ENCODE results near the gene IQGAP1.

DNA sequence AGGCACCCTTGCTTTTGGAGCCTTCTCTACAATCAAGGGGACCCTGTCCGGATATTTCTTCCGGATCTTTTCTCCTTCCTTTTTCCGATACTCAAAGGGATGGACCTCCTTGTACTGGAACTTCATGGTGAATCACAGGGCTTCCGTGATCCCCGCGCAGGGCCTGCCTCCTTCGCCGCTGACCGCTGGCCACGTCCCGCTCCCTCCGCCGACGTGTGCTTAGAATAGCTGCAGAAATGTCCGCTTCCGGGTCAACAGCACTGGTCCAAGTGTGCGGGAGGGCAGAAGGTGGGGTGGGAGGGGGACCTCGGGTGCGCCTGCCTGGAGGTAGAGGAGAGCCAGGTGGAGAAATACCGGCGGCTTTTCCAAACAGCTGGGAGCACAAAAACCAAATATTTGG is 39.0 kb upstream of the IQGAP1 start:
- TF ChIP-seq, protein P1, sequence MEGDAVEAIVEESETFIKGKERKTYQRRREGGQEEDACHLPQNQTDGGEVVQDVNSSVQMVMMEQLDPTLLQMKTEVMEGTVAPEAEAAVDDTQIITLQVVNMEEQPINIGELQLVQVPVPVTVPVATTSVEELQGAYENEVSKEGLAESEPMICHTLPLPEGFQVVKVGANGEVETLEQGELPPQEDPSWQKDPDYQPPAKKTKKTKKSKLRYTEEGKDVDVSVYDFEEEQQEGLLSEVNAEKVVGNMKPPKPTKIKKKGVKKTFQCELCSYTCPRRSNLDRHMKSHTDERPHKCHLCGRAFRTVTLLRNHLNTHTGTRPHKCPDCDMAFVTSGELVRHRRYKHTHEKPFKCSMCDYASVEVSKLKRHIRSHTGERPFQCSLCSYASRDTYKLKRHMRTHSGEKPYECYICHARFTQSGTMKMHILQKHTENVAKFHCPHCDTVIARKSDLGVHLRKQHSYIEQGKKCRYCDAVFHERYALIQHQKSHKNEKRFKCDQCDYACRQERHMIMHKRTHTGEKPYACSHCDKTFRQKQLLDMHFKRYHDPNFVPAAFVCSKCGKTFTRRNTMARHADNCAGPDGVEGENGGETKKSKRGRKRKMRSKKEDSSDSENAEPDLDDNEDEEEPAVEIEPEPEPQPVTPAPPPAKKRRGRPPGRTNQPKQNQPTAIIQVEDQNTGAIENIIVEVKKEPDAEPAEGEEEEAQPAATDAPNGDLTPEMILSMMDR (IDR thresholded peaks at IDR 0.05 in 2 of 3, conservative IDR thresholded peaks at IDR 0.05 in 1 of 3; ENCODE audit: insufficient read depth in 2 of 3, low read depth in 1 of 3, low read length in 3 of 3), result no peak
- TF ChIP-seq POLR2AphosphoS5 (IDR thresholded peaks at IDR 0.05; ENCODE audit: control insufficient read depth, insufficient read depth, low read depth, low read length), result no peak
